ENCODE data around the gene ACKR1.
A peak's percentile ranks its signal among the peaks of the same experiment; 100 is the strongest.

ACKR1 gene

DNA sequence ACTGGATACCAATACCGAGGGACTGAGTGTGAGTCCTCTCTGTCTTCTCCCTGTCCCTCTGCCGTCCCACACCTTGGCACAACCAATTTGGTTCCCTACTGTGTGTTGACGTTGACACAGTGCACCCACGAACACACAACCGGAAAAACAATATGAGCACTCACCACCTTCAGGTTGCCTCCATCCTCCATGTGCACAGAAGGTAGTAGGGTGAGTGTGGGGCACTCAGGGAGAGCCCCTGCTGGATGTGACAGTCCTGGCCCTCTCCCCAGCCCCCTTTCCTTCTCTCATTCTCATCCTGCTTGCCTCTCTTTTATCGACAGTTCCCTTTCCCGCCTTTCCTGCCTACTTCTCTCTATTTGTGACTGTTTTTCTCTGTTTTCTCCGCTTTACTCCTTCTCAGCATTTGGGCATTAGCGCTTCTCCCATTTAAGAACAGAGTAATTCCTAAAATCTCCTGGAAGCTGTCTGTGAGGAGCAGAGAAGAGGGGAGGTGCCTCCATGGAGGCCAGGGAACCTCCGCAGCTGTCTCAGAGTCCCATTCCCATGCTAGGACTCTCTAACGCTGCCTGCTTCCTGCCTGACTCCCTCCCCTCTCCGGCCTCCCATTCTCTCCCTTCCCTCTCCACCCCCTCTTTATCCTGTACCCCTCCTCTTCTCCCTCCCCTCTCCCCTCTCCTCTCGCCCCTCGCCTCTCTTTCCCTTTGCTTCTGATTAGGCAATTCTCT, 16.9 kb upstream of the ACKR1 start:
- no peak for DNase-seq (ENCODE audit: low read depth)

DNA sequence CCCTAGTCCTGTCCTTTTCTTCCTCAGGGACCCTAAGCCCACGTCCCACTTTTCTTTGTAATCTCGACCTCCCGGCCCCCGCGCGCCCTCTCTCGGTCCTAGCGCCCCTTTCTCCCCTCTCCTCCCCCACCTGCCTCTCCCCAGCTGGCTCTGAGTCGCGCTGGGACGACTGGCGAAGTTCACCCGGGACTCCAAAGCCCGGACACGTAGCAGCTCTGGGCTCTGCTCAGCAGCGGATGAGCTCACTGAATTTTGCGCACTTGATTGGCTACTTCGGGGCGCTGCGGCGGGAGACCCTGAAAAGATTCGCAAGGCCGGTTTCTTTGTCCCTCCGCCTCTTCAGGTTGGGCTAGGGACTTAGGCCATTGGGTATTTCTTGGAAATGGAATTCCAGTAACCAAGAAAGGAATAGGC, 16.3 kb upstream of the ACKR1 start:
- peak; percentile 72 for DNase-seq (ENCODE audit: low read depth)

DNA sequence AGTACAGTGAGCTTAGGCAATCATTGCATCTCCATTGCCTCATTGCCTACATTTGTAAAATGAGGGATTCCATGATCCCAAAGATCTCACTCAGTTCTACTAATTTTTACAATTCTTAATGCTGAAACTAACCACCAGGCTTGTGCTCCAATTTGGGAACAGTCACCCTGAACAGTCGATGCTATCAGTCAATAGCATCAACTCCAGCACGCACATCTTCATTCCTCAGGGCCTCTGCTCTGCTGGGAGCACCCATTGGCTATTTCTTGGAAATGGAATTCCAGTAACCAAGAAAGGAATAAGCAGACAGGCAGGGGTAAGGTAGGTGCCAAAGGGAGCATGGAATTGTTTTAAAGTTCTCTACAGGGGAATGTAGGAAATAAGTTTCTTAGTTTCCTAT, 14.2 kb upstream of the ACKR1 start:
- no peak for DNase-seq (ENCODE audit: low read depth)

DNA sequence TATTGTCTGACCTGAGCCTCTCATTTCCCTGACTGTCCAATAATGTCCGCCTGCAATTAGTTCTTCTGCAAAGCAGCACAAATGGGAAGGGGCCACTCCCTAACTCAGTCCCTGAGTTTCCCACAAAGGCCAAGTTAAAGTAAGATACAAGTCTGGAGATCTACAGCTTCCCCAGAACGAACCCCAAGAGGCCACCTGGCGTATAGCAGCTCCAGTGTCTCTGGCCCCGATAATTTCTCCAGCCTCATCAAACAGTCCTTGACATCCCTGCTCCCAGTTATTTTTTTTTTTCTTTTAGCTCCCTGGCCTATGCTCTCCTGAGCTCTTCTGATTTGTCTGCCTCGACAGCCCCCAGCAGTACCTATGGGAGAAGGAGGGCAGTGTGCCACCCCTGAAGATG, 8.1 kb upstream of the ACKR1 start:
- DNase-seq (ENCODE audit: low read depth) = peak; percentile 30

DNA sequence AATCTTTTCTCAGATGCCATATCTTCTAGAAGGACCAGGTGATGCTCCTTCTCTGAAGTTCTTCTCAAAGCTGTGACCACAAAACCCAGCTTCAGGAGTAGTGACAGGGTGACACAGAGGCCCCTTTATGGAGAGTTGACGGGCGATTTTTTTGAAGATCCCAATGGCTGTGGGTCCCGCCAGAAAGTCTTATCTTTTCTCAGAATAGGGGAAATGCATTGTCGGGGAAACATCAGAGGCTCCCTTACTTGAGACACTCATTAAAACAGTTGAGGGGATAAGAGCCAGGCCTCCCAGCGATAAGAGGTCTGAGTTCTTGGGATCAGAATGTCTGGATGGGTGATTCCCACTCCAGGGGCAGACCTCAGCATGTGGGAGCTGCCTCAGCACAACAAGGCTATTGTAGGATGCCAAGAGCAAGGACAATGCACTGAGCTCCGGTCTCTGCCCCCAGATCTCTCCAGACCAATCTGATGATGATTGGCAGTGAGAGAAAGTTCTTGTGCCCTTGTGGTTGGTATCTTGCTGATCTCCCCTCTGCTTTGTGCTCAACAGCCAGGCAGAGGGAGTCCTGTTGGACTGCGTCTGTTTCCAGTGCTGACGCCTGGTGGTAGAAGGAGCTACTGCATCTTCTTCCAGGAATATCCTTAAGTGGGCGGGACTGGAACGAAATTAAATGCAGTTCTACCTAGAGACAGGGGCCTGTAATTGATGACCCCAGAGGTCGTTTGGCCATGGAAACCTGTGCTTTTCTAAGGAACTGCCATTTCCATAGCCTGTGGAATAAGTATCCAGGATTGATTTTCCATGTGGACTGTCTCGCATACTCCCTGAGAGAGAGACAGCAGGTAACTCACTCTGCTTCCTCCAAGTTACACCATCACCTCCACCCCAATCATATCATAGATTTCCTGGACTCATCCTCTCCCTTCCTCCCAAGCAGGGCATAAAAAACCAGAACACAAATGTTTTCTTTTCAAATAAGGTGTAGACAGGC, 6.8 kb upstream of the ACKR1 start:
- peak; percentile 81 for DNase-seq (ENCODE audit: low read depth)

DNA sequence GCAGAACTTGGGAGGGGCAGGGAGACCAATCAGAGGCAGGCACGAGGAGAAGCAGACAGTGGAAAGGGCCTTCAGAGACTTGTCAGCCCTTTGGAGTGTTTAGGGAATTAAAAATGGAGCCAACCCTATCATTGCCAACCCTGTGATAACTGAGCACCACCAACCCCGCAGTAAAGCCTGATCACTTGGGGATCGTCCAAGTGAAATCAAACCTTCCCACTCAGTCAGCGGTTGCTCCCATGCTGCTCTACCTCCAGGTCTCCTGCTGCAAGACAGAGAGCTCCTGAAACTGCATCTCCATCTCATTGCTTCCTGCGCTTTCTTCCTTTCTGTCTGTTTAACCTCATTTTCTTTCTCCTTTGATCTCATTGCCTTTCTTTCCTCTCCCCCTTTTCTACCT, 4.8 kb upstream of the ACKR1 start:
- DNase-seq (ENCODE audit: low read depth) = no peak

DNA sequence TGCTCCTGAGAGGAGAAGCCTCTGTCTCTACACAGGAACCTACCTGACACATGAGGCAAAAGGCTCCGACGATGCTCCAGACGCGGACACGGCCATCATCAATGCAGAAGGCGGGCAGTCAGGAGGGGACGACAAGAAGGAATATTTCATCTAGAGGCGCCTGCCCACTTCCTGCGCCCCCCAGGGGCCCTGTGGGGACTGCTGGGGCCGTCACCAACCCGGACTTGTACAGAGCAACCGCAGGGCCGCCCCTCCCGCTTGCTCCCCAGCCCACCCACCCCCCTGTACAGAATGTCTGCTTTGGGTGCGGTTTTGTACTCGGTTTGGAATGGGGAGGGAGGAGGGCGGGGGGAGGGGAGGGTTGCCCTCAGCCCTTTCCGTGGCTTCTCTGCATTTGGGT, 3.9 kb upstream of the ACKR1 start:
- DNase-seq (ENCODE audit: low read depth) = no peak

DNA sequence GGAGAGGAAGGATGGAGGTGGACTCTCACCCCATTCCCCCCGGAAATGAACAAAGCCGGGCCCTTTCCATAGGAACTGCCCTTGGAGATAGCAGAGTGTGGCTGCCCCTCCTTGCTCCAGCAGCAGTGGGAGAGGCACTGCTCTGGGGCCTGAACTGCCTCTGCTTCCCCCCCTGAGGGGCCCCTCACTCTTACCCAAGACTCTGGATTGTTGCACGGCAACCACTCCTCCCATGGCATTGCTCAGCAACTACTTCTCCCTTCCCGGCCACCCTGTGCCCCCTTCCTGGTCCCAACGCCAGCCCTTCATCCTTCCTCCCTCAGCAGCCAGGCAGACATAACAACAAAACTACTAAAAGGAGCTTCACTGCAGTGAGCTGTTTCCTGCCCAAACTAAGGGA, 3.0 kb upstream of the ACKR1 start:
- DNase-seq (ENCODE audit: low read depth) = no peak

DNA sequence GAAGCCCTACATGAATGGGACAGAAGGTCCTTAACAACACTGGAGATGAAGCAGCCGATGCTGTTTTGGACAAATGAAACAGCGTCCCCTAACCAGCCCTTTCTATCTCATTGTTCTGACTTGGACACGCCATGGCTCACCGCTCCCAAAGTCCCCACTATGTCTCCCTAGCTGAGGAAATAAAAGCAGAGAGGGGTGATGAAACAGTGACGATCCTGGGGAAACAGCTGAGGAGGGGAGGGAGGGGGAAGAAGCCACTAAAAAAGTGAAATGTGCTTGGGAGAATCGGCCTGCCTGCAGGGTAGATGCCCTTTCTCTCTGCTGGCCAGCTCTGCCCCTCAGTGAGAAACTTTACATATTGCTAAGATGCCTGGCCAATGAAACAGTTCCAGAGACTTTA, 1.1 kb upstream of the ACKR1 start:
- DNase-seq (ENCODE audit: low read depth) = no peak

DNA sequence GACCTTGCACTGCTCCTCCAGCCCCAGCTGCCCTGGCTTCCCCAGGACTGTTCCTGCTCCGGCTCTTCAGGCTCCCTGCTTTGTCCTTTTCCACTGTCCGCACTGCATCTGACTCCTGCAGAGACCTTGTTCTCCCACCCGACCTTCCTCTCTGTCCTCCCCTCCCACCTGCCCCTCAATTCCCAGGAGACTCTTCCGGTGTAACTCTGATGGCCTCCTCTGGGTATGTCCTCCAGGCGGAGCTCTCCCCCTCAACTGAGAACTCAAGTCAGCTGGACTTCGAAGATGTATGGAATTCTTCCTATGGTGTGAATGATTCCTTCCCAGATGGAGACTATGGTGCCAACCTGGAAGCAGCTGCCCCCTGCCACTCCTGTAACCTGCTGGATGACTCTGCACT, 550 bp downstream of the ACKR1 start:
- DNase-seq (ENCODE audit: low read depth) = no peak

DNA sequence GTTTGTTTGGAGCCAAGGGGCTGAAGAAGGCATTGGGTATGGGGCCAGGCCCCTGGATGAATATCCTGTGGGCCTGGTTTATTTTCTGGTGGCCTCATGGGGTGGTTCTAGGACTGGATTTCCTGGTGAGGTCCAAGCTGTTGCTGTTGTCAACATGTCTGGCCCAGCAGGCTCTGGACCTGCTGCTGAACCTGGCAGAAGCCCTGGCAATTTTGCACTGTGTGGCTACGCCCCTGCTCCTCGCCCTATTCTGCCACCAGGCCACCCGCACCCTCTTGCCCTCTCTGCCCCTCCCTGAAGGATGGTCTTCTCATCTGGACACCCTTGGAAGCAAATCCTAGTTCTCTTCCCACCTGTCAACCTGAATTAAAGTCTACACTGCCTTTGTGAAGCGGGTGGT, 1.4 kb downstream of the ACKR1 start:
- DNase-seq (ENCODE audit: low read depth) = no peak

DNA sequence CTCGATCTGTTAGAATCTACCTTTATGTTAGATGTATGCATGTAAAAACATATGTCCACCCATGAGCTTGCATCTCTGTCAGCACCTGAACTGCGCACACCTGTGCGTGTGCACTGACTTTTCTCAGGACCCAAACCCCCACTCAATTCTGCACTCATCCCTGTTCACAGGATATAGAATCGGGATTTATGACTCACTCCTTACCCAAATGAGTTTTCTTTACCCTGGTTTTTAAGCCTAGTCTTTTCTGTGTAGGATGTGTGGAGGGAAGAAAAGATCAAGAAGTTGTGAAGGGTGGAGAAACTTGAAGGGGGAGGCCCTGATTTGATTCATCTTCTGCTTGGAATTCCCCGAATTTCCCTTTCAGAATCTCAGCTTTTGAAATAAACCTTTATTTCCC, 2.4 kb downstream of the ACKR1 start:
- DNase-seq (ENCODE audit: low read depth) = no peak

DNA sequence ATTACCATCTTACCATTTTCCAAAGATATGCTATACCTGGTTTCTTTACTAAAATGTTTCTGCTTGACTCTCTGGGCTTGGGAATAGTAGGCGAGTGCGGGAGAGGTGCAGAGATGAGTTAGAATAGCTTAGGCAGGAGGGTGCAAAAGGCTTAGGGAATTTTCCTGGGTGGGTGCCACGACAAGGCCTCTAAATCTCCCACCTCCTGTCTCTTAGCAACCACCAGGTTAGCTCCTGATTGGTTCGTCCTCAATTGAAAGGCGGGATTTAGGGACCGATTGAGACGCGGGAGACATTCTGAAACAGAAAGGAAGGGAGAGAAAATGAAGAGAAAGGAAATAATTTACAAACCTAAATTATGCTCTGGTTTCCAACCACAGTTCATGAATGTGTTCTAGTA, 3.1 kb downstream of the ACKR1 start:
- DNase-seq (ENCODE audit: low read depth) = no peak

DNA sequence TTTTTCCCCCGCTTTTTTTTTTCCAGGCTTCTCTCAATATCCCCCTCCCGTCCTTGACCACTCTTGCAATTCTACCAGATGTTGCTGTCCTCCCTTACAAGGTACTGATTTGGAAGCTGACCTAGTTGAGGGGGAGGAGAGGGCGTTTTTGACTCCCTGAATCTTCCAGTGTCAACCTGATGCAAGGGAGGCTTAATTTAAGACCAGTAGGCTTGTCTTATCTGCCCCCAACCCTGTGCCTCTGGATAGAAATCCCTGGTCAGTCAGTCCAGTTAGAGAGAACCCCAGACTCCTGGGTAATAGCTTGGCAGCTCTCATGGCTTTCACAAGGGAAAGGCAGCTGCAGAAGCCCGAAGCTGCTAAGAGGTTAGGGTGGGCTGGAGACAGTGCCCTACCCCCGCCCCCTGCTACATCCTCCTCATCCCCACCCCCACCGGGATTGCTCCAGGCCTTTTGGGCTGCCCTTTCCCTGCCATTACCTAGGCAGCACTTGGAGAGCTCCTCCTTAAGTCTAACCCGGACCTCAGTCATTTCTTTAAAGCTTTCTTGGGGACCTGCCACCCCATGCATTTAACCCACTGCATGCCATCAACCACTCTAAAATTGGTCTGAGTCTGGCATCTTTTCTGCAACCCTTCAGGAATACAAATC, 3.6 kb downstream of the ACKR1 start:
- DNase-seq (ENCODE audit: low read depth) = no peak

DNA sequence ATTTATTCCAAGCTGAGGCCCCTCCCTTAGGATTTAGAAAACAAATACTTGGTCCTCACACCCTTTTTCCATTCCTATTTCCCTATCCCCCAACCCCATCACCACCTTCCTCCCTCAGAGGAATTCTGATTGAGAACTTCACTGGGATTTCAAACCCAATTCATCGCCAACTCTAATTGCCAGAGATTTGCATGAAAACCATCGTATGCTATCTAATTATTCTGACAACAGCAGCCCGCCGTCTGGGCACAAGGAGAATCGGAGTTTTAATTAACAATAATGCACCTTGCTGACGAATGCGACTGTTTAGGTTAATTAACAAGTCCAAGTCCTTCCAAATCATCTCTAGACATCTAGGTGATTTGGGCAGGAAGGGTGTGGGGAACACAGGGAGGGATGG, 4.4 kb downstream of the ACKR1 start:
- no peak for DNase-seq (ENCODE audit: low read depth)

DNA sequence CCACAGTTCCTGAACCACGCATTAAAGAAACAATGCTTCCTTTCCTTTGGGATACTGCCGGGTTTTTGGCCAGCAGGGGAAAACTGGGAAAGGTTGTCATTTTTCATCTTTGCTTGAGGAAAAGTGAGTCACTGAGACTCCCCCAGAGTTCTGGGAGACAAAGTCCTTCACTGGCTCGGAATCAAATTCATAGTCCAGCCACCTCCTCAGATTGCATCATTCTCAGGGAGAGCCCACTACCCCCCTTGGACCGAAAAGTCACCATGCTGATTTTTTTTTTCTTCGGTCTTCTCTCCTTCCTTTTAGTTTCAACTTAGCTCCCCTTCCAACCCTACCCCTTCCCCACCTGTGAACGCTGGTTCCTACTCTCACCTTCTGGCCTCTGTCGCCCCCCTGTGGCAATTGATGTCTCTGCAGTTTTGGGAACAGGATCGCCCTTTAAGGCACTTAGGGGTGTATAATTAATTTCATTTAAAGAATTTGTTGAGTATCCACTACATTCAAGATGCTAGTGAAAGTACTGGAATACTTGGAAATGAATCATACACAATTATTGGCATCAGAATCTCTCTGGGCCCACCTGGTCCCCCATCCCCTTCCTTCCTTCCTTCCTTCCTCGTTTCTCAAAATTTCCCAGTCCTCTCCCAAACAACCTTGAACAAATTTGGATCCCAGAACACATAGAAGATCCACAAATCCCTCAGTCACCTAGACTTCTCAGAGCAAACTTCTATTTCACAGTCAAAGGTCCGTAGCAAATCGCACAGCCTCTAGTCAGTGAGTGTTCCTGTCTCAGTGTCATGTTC, 6.9 kb downstream of the ACKR1 start:
- DNase-seq (ENCODE audit: low read depth) = peak; percentile 55

DNA sequence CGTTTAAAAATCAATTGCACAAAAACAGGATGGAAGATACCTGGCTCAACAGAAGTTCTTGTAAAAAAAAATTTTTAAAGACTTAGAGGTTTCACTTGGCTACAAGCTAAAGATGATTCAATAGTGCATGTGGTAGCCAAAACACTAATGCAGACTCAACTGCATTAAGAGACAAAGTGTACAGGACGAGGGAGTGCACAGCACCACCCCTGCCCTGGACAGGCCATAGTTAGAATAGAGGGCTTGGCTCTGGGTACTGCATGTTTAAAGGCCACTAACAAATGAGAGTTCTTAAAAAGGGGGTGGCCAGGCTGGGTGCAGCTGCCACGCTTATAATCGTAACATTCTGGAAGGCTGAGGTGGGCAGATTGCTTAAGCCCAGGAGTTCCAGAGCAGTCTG, 7.9 kb downstream of the ACKR1 start:
- DNase-seq (ENCODE audit: low read depth) = no peak

DNA sequence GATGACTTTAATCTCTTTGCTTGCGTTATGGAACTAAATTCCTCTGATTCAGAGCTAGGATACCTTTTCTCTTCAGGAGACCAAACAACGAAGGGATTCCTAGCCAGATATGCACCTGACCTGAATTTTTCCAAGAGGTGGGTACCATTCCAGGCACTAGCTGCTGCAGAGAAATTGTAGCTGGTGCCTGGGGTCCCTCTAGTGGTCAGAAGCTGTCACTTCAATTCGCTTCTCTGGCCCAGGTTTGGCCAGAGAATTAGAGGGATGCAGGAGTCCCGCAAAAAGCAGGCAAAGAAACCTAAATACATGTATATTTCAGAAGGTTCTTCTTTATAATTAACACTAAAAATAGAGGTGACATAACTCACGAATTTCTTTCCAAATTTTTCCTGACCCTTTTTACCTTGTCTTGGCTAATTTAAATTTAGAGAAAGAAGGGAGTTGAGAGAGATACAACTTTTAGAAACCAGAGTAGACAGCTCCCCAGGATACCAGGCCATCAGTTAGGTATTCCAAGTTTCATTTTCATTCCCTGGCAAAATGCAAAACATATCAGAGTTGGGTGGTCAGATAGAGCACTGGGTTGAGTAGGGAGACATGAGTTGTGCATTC, 9.6 kb downstream of the ACKR1 start:
- DNase-seq (ENCODE audit: low read depth) = peak; percentile 58

DNA sequence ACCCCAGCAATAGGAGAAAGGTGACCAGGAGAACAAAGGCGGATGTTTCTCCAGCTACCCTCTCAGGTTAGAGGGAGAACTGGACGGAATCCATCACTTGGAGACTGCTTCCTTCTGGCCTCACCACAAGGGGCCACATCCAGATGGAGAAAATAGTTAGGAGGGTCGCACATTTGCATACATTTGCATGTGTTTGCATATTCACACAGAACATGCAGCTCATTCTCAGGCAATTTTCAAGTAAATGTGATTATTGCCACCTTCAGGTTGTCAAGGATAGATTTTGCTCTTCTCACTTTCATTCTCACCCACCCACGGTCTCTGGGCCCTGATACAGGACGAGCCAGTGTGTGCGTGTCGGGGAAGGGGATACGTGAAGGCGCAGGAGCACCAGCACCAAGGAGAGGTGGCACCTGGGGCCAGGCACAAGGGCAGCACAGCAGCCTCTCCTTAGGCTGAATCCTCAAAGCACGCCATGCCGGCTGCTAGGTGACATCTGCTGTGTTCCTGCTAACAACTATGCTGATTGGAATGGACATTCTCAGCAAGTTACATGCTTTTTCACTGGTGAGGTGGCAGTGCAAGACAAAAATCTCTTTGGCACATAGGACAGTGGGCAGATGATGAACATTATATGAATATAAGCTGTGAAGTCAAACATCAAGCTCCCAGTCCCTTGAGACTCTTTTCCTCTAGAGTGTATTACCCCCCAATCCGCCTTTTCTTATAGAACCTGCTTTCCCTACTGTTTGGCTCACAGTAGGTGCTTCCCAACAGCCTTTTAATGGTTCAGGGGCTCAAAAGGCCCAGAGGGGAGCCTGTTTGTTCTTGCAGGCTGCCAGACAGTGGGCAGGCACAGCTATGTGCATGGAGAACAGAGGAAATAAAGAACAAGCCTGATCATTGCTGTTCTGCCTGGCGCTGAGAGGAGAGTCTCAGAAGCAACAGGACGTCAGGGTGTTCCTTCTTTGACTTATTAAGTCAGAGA, 14.3 kb downstream of the ACKR1 start:
- DNase-seq (ENCODE audit: low read depth) = no peak
